Measurements from ENCODE around the gene HP1BP3.

Gene HP1BP3

DNA sequence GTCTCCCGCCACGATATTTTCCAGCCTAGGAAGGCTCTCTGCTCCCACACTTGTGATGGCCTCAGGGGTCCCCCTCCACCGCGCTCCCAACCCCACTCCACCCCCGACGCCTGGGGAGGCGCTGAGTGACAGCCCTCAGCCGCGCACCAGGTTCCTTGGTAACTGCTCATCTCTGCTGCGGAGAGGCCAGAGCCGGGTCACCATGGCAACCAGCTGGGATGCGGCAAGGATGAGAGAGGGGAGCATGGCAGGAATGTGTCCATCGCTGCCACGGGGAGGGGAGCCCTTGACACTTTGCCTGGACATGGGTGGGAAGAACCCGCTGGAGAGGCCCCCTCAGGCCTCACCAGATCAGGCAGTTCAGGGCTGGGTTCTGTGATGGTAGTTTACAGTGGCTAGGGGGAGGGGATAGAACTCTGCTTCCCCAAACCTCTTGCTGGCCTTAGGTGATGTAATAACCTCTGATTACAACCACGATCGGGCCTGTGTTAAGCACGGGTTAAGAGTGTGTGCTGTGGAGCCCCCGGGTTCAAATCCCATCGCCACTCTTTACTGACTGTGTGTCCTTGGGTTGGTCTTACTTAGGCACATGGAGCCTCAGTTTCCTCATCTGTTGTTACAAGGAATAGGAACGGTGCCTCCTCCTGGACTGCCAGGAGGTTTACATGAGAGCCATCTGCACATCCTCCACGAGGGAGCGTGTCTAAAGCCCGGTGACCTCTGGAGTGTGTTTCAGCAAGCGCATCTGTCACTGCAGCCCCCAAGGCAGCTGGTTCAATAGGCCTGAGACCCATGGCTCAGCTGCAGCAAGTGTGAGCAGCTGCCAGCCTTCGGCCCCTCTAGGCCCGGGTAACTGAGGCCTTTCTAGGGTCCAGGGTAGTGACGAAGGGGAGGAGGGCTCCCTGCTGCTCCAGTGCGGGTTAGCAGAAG, 75.6 kb downstream of the HP1BP3 start:
- DNase-seq = peak in 3 of 4 experiments; percentile 34 to 47 (median 40)

DNA sequence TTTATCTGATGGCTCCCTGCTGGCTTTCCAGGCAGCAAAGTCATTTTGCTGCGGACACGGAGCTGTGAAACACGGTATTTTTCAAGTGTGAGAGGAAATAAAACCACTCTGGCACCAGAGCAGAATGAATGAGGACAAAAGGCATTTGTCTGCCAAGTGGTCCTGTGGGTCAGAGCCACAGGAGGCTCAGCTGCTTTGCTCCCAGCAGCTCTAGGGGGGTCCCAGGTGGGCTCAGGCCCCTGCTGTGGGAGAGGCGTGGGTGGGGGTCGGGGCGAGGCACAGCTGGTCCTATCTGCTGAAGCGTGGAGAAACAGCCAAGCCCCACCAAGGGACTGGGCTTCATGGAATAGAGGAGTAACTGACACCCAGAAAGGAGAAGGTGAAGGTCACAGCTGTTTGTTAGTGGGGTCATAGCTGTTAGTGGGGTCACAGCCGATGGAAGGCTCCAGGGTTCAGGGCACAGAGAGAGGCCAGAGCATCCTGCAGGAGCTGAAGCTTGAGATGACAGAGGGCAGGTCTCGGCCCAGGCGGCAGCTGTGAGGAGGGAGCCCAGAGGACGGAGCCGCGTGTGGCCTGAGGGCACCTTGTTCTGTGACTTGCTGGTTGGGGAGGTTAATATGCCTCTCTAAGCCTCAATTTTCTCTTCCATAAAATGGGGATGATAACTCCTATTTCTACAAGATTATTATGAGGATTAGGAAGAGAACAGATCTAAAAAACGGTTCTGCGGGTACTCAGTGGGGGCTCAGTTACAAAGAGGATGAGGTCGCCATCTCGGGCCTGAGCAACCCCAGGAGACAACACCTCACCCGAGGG, 76.4 kb downstream of the HP1BP3 start:
- DNase-seq = no peak

DNA sequence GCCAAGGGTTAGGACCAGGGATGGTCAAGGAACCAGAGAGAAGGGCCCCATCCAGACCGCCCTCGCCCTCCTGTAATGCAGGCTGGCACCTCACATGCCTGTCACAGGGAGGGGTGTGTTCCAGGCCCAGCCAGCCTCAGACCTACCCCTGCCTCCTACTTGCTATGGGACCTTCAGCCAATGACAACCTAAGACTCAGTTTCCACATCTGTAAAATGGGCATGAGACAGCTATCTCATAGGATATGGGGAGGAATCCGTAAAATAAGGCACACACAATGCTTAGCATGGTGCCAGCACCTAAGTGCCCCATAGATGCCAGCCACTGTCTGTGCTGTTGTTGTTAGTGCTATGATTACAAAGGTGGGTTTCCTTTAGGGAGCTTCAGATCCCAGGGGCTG, 77.2 kb downstream of the HP1BP3 start:
- DNase-seq = no peak

DNA sequence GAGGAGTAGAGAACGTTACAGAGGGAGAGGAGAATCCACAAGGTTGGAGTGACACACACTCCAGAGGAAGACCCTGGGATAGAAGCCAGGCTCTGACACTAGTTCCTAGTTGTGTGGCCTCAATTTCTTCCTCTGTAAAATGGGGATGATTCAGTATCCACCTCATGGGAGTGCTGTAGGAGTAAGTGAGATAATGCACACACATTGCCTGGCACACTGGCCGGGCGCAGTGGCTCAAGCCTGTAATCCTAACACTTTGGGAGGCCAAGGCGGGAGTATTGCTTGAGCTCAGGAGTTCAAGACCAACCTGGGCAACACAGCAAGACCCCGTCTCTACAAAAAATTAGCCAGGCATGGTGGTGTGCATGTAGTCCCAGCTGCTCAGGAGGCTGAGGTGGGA, 78.2 kb downstream of the HP1BP3 start:
- DNase-seq = no peak

DNA sequence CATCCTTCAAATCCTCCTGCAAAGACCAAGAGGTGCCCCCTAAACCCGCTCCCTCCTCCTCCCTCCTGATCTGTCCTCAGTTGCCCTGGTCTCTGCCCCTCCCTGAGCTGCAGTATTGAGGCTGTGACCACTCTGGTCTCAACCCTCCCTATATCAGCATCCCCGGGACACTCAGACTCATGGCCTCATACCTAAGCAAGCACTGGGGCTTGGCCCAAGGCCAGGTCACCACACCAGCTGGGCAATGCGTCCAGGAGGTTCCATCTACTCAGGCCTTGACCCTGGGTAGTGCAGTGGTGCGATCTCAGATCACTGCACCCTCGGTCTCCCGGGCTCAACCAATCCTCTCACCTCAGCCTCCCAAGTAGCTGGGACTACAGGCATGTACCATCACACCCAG, 79.0 kb downstream of the HP1BP3 start:
- no peak for DNase-seq

DNA sequence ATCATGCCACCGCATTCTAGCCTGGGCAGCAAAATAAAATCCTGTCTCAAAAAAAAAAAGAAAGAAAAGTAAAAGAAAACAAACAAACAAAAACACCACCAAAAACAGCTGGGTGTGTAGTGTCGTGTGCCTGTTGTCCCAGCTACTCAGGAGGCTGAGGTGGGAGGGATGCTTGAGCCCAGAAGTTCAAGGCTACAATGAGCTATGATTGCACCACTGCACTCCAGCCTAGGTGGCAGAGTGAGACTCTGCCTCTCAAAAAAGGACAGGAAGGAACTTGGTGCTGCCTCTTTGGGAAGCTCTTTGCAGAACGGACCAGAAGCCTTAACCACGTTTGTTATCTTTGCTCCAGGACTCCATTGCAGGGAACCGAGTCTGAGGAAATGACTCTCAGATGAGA, 80.3 kb downstream of the HP1BP3 start:
- no peak for DNase-seq

DNA sequence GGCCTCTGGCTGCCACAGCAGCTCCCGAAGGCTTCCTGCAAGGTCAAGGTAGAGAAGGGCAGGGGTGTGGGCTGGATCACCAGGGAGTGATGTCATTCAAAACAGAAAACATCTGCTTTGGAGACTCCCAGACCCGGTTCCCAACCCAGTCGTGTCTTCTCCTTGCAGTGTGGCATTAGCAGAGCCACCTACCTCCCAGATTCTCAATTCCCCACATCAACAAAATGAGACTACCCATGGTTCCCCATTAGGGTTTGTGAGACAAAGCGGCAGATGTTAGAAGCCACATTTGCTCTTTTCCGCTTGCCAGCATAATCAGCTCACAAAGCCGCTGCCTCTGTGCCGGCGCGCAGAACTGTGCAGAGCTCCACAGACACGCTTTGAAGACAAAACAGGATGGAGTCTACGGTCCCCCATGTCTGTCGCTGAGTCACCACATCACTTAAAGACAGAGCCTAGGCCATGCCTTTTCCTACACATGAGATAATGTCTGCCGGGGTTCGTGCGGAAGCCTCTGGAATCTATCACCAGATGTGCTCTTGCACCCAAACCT, 81.8 kb downstream of the HP1BP3 start:
- DNase-seq = no peak

DNA sequence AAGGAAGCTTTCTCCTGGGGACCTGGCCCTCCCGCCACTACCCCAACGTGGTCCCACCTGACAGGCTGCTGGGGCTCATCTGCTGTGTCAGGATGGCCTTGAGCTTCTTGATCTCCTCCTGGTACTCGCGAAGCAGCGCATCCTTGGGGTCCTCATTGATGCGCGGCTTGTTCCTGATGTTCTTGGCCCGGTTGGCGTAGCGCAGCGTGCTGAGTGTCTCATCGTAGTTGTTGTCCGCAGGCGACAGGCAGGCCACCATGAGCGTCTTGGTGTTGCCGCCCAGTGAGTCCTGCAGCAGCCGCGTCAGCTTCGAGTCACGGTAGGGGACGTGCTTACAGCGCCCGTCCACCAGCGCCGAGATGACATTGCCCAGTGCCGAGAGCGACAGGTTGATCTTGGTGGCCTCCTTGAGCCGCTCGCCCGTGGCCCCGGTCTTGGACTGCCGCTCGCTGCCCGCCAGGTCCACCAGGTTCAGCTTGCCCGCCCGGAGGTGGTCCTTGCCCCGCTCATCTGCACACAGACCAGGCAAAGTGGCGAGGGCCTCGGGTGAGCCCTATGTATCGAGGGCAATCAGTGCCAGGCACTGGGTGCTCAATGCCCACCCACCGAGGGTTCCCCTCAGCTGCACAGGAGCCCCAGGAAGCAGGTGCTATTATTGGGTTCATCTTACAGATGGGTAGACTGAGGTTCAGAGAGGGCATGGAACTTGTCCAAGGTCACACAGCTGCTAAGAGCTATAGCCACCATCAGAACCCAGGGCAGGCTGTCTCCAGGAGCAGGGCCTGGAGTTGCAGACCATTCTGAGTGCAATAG, 82.5 kb downstream of the HP1BP3 start:
- no peak for DNase-seq

DNA sequence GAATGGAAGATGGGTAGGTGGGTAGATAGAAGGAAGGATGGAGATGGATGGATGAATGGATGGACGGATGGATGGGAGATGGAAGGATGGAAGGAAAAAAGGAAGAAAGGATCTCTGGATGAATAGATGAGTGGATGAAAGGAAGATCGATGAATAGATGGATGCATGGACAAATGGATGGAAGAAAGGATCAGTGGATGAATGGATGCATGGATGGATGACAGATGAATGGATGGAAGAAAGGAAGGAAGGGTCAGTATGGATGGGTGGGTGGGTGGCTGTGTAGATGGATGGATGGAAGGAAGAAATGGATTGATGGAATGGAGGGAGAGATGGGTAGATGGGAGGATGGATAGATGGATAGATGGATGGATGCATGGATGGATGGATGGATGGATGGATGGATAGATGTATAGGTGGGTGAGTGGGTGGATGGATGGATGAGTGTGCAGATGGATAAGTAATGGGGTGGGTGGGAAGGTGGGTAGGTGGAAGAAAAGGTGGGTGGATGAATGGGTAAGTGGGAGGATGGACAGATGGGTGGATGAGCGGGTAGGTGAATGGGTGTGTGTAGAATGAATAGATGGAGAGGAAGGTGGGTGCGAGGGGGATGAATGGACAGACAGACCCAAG, 83.9 kb downstream of the HP1BP3 start:
- DNase-seq = no peak

DNA sequence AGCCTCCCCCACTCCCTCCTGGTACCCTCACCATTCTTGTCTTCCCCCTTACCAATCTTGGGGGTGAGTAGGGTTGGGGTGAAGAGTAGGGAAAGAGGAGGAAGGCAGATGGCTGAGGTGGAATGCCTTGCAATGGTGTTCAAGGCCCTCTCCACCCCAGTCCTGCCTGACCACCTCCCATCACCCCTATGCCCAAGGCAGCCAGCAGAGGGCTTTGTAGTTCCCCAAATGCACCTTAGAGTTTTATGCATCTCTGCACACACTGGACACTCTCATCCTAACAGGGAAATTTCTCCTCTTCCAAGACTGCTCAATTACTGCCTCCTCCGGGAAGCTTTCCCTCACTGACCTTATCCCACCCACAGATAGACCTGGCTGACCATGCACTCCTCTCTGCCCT, 84.7 kb downstream of the HP1BP3 start:
- DNase-seq = peak in 3 of 4 experiments; percentile 23 to 53 (median 41)

DNA sequence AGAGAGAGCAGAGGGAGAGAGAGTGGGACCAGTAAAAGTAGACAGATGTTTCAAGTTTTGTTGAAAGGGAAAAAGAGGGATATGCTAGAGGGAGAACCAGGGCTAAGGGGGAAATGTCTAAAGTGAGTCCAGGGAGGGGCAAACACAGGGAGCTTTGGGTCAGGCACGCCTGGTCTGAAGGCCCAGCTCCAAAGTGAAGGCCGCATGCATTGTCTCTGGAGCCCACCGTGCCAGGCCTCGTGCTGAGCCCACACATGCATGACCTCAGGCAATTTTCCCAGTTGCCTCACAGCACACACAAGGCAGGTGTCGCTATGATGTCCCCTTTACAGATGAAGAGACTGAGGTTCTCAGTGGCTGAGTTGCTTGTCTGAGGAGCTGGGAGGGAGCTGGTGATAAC, 85.3 kb downstream of the HP1BP3 start:
- no peak for DNase-seq

DNA sequence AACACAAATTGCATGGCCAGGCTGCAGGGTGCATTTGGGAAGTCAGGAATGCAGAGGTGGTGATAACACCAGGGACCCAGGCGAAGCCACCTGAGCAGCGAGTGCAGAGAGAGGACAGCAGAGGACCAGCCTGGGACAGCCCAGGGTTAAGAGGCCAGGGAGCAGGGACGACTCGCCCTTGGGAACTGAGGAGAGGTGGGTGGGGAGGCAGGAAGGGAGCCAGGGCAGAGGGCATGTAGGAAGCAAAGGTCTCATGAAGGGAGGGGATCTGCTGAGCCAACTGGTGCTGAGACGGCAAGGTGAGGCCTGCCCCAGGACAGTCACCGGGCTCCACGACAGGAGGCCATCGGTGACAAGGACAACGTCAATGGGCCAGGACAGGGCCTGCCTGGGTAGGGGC, 85.7 kb downstream of the HP1BP3 start:
- DNase-seq = no peak

DNA sequence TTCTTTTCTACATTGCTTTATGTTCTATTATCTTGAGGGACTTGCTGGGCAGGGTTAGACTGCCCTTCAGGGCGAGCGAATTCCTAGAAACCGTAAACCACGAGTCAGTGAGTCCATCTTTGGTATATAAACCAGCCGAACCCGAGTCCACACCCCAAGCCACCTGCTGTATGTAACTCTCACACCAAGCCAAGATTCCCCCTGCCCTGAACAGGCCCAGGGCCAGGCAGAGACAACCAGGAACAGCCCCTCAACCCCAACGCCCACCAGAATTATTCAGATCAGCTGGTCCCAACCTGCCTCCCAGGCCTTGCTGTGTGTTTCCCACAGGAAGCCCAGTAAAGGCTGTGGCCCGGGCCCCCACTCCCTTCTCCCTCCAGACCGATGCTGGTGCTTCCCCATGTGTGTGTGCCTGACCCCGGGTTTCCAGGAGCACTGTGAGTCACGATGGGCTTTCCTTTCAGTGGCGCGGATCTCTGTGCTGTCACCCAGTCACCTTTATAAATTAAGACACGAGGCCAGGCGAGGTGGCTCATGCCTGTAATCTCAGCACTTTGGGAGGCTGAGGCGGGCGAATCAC, 86.4 kb downstream of the HP1BP3 start:
- DNase-seq = no peak

DNA sequence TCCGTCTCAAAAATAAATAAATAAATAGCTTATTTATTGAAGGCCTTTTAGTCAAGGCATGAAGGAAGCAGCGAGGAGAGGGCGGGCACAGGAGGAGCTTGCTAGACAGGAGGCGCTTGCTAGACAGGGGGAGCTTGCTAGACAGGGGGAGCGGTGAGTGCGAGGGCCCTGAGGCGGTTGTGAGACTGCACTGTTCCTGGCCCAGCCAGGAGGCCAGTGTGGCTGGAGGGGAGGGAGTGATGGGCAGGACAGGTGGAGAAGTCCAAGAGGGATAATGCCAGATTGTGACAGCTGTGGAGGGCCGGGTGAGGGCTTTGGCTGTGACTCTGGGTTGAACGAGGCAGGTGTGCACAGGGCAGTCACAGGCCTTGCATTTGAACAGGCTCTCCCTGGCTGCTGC, 87.5 kb downstream of the HP1BP3 start:
- DNase-seq = no peak

DNA sequence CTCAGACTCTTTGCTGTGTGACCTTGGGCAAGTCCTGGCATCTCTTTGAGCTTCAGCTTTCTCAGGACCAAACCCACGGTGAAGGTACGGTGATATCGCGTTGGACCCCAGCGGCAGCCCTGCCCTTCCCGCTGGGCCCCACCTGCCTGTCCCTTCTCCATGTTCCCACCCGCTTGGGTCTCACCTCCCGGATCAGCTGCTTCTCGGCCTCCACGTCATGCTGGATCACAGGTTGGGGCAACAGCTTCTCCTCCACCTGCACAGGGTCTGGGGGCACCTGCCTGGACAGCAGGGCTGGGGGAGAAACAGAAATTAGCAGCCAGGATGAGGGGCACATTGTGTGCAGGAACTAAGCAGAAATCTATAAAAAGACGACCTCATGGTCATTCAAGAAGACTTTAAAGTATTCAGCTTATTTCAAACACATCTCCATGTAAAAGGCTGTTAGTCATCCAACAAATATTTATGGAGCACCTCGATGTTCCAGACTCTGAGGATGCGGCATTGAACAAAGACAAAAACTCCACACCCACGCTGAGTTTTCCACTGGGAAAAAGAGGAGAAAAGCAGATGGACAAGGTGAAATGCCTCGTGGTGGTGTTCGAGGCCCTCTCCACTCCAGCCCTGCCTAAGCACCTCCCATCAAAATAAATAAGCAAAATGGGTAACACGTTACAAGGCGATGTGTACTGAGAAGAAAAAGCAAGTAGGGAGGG, 88.8 kb downstream of the HP1BP3 start:
- no peak for DNase-seq

DNA sequence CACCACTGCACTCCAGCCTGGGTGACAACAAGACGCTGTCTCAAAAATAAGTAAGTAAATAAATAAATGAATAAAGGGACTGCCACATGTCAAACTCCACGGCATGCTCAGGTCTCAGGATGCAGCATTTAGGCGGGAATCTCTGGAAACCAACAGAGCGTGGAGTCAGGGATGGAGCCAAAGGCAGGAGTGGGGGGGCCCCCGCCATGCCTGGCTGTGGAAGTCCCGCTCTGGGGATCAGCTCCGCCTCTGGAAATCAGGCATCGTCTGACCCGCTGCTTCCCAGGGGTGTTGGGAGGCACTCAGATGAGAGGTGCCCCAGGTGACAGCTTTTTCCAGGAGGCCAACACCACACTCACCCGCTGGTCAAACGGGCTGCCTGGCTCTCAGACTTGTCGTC, 89.5 kb downstream of the HP1BP3 start:
- no peak for DNase-seq

DNA sequence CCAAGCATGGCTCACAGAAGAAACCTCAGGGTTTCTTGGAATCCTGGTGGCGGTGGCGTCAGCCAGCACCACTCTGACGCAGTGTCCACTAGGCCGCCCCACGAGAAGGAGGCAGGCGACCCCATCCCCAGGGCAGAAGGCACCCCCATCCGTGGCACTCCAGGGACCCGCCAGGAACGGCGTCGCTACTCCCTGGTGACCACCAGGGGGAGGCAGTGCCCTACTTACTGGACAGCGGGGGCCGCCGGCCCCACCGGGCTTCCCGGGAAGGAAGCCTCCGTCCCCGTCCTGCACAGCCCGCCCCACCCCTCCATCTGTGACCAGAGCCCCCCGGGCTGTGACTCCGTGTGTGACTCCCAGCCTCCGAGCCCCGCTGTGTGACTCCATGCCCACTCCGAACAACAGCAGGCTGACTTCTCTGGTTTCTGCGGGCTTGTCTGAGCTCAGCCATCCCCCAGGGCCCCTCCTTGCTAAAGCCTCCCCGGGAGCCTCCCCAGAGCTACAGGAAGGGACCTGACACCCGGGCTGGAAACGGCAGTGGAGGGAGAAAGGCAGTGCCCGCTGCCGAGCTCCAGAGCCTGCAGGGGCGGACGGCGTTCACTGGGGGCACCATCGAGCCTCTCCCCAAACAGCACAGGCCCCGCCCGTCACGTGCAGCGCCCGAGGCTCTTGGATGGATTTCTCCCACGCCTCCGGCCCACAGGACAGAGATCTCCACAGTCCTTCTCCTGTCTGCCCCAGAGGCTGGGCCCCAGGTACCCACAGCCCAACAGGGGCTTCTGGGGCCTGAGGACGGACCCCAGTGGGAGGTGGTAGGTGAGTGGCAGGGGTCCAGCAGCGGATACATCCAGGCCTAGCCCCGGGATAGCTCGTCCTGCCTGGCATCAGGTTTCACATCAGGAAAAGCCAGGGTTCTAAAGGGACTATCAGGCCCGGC, 90.4 kb downstream of the HP1BP3 start:
- DNase-seq = peak; percentile 87 to 95 (median 92)

DNA sequence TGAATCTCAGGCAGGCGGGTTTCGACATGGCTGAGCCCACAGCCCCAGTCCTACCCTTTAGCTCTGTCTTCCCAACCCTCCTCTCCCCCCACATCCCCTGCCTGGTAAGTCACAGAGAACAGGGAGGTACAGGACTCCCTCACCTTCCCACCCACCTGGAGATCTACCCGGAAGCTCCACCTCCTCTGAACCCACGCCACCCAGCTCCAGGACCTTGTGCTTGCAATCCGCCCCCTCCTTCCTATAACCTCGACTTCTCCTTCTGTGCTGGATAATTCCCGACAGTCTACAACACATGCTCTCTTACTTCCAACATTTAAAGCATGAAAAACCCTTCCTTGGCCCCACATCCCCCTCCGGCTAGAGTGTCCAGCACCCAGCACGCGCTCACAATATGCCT, 91.6 kb downstream of the HP1BP3 start:
- peak in 3 of 4 experiments; percentile 16 to 56 (median 41) for DNase-seq

DNA sequence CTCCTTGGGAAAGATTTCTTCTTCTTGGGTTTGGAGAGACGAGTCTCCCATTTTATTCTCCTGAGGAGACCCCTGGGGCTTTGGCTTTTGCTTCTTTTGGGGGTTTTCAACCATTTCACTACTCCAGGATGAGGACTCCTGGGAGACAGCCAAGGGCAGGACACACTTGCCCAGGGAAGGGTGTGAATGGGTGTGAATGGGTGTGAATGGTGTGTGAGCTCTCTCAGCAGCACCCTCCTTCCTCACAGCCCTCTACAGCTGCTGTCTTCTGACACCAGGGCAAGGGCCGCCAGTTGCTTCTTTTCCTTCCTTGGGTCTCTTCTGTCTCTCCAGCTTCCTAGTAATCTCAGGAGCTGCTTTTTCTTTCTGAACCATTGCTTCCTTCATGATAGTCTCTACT, 93.5 kb downstream of the HP1BP3 start:
- DNase-seq = no peak
